Limb (tissue), 2 donors: ENCODE measurements around the gene EEA1.
"Not testable (repeated sequence)": the region's sequence is repeated elsewhere in the genome, so short reads cannot be mapped to it uniquely, and the experiment has no call there.

Source experiments
- DNase-seq, 2 donors: peaks; one replicate each; pipeline ENCODE4 v3.0.0-alpha.2; 2016; ENCODE audit errors: extremely low spot score in 2 of 2

EEA1 gene

GRCh38 chr12:92810370-92810769 is 118.7 kb downstream of the EEA1 start:
- no peak for DNase-seq

GRCh38 chr12:92803903-92804302 is 125.2 kb downstream of the EEA1 start:
- DNase-seq: peak in 1 of 2 donors; percentile 45

- DNase-seq: no peak
These were observed 126.2 kb downstream of the EEA1 start for GRCh38 chr12:92802906-92803305.

GRCh38 chr12:92796650-92797049 is 132.4 kb downstream of the EEA1 start:
- DNase-seq: no peak

GRCh38 chr12:92794814-92795213 is 134.3 kb downstream of the EEA1 start:
- no peak for DNase-seq

GRCh38 chr12:92794356-92794755 is 134.7 kb downstream of the EEA1 start:
- DNase-seq: not testable (repeated sequence)

- no peak for DNase-seq
These were observed 143.1 kb downstream of the EEA1 start for GRCh38 chr12:92786045-92786444.

GRCh38 chr12:92785563-92785950 is 143.5 kb downstream of the EEA1 start:
- no peak for DNase-seq

GRCh38 chr12:92784797-92785562 is 144.1 kb downstream of the EEA1 start:
- DNase-seq: peak in 1 of 2 donors; percentile 71

GRCh38 chr12:92784356-92784755 is 144.7 kb downstream of the EEA1 start:
- no peak for DNase-seq

- DNase-seq: no peak
These were observed 149.2 kb downstream of the EEA1 start for GRCh38 chr12:92779902-92780301.

GRCh38 chr12:92778525-92778924 is 150.6 kb downstream of the EEA1 start:
- DNase-seq: no peak

GRCh38 chr12:92775416-92775815 is 153.7 kb downstream of the EEA1 start:
- DNase-seq: no peak

GRCh38 chr12:92771001-92771400 is 158.1 kb downstream of the EEA1 start:
- DNase-seq: no peak

- no peak for DNase-seq
These were observed 159.8 kb downstream of the EEA1 start for GRCh38 chr12:92769124-92769901.

- DNase-seq: no peak
These were observed 163.2 kb downstream of the EEA1 start for GRCh38 chr12:92765871-92766270.

- DNase-seq: no peak
These were observed 164.3 kb downstream of the EEA1 start for GRCh38 chr12:92764831-92765230.

- DNase-seq: no peak
These were observed 166.3 kb downstream of the EEA1 start for GRCh38 chr12:92762773-92763172.

GRCh38 chr12:92759634-92760268 is 169.3 kb downstream of the EEA1 start:
- no peak for DNase-seq

- no peak for DNase-seq
These were observed 171.4 kb downstream of the EEA1 start for GRCh38 chr12:92757597-92758121.

- DNase-seq: no peak
These were observed 172.0 kb downstream of the EEA1 start for GRCh38 chr12:92756898-92757596.
